ENCODE results near the gene CD226. TPM values are rescaled to one million over a fixed set of nuclear protein-coding genes. Genes with fewer than 3 reads are reported as not detected.
"Not testable (repeated sequence)": the region's sequence is repeated elsewhere in the genome, so short reads cannot be mapped to it uniquely, and the experiment has no call there.

Gene CD226
- total and polyA plus RNA-seq, 10 of the 15 experiments (the other 5 are each of a cell fraction or from before 2014, with no cell fraction given), result 12.9 to 68.8 (median 47.3) TPM

DNA sequence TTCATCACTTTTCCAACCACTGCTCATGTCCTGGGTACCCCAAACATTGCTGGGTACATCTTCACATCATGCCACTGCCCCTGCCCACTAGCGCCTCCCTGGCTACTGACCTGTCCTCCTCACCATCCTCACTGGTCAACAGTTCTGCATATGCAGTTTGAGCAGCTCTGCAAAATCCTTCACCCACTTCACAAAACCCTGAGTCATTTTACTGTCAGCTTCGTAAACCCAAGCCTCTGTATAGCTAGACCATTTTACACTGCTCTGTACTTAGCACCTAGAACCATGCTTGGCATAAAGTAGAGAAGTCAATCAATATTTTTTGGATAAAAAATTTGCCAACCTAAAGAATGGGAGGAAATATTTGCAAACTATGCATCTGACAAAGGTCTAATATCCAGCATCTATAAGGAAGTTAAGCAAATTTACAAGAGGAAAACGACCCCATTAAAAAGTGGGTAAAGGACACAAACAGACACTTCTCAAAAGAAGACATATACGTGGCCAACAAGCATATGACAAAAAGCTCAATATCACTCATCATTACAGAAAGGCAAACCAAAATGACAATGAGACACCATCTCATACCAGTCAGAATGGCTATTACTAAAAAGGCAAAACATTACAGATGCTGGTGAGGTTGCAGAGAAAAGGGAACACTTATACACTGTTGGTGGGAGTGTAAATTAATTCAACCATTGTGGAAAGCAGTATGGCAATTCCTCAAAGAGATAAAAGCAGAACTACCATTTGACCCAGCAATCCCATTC is 48.3 kb downstream of the CD226 start:
- peak; percentile 38 for TF ChIP-seq JUNB (IDR thresholded peaks at IDR 0.05)
- H3K27ac ChIP-seq (ENCODE audit: control insufficient read depth, insufficient read depth); H3K27me3 ChIP-seq (replicated peaks in 1 of 2; ENCODE audit: control insufficient read depth in 2 of 2, insufficient read depth in 2 of 2, low read length in 1 of 2); in situ Hi-C loops (cut with MboI); H3K4me2 ChIP-seq (ENCODE audit: control insufficient read depth, insufficient read depth); H3K9me3 ChIP-seq (replicated peaks; ENCODE audit: control insufficient read depth, insufficient read depth, low read length); H4K20me1 ChIP-seq (ENCODE audit: control insufficient read depth, insufficient read depth); BruUV-seq (replicated peaks); H3K9ac ChIP-seq (ENCODE audit: control insufficient read depth, insufficient read depth, low read length); FAIRE-seq; H2AFZ ChIP-seq (ENCODE audit: control insufficient read depth, low read depth, low read length); H3K4me3 ChIP-seq; DNase-seq (ENCODE audit: low read depth, low spot score): not testable (repeated sequence)
- WGBS (ENCODE audit: insufficient coverage, insufficient replicate concordance, low lambda C conversion rate, missing lambda C conversion rate), result 45% methylated on average over 4 of the region's 4 CpGs
- ChIA-PET CTCF (interaction anchor here (0.8 to 2.1 kb wide), 8 partner anchors 14 to 126 kb away, joined by 3 to 10 read pairs (median 6); no protein-coding TSS in a partner anchor), SMC1A (ENCODE audit: uncharacterized antibody, unreplicated experiment) (interaction anchor here (0.6 to 3.0 kb wide), 23 partner anchors 9 to 295 kb away, joined by 3 to 33 read pairs (median 4); no protein-coding TSS in a partner anchor), RAD21 (ENCODE audit: unreplicated experiment) (interaction anchor here (0.8 to 2.0 kb wide), 14 partner anchors 11 to 296 kb away, joined by 3 to 26 read pairs (median 4); partner anchors contain the start of gene CD226), POLR2A (interaction anchor here (0.7 to 2.5 kb wide), 6 partner anchors 14 to 81 kb away, joined by 3 to 9 read pairs (median 6); no protein-coding TSS in a partner anchor)
- peak; percentile 5 for ATAC-seq
- intact Hi-C loops (cut with micrococcal nuclease; ENCODE audit: unreplicated experiment), result loop anchor here (5.0 kb wide), 2 partner anchors 173 to 293 kb away; no protein-coding TSS in a partner anchor
- Histone ChIP-seq H3K79me2 (ENCODE audit: control insufficient read depth, insufficient read depth, low read length) (peaks cover 19% of the 10 kb centered on the region), H3K4me1 (ENCODE audit: control insufficient read depth, insufficient read depth, low read length) (peaks cover 31% of the 10 kb centered on the region), H3K36me3 (ENCODE audit: control insufficient read depth in 2 of 2, insufficient read depth in 2 of 2, low read length in 1 of 2) (peaks cover 6 to 14% of the 10 kb centered on the region in 2 experiments)

DNA sequence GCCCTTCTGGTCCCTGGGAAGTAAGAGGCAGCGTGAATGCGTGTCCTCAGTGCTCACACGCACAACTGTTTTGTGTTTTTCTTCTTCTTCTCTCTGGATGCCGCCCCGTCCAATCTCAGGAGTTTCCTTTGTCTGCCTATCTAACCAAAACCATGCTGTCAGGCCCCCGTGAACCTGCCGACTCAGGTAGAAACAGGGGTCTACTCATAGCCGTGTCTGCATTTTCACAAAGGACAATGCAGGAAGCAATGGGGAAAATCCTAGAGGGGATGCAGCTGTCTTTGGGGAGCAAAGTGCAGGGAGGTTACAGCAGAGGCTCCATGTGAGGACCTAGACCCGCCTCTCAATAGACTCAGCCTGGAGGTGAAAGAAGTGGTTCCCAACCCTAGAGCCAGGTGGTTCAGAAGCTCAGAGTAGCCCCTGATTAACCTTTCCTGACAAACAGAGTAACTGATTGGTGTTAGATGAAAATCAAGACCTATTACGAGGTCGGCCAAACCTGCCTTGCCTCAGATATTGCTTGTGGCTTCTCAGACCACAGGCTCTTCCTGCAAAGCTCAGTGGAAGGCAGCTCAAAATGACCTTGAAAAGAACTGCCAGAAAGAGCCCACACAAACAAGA is 49.3 kb downstream of the CD226 start:
- Histone ChIP-seq H3K4me2 (ENCODE audit: control insufficient read depth, insufficient read depth) (peak overlapping the region; percentile 61), H3K4me1 (ENCODE audit: control insufficient read depth, insufficient read depth, low read length) (peaks cover 31% of the 10 kb centered on the region), H3K27ac (ENCODE audit: control insufficient read depth, insufficient read depth) (peak overlapping the region; percentile 84), H3K9me3 (replicated peaks; ENCODE audit: control insufficient read depth, insufficient read depth, low read length) (no peaks in the 10 kb centered on the region; the same call in 1 of the 3 replicates), H3K36me3 (ENCODE audit: control insufficient read depth in 2 of 2, insufficient read depth in 2 of 2, low read length in 1 of 2) (peaks cover 6 to 14% of the 10 kb centered on the region in 2 experiments), H2AFZ (ENCODE audit: control insufficient read depth, low read depth, low read length) (peak overlapping the region; percentile 20; the same call in 1 of the 2 replicates), H3K79me2 (ENCODE audit: control insufficient read depth, insufficient read depth, low read length) (peaks cover 19% of the 10 kb centered on the region), H3K4me3 (peak overlapping the region; percentile 43; the same call in 1 of the 2 replicates), H4K20me1 (ENCODE audit: control insufficient read depth, insufficient read depth) (no peaks in the 10 kb centered on the region), H3K9ac (ENCODE audit: control insufficient read depth, insufficient read depth, low read length) (peak overlapping the region; percentile 37; the same call in 1 of the 2 replicates), H3K27me3 (replicated peaks in 1 of 2; ENCODE audit: control insufficient read depth in 2 of 2, insufficient read depth in 2 of 2, low read length in 1 of 2) (no peaks in the 10 kb centered on the region)
- 50% methylated on average over 11 of the region's 11 CpGs for WGBS (ENCODE audit: insufficient coverage, insufficient replicate concordance, low lambda C conversion rate, missing lambda C conversion rate)
- CTCF ChIA-PET, result interaction anchor here (0.8 to 2.1 kb wide), 10 partner anchors 13 to 131 kb away, joined by 3 to 10 read pairs (median 4); no protein-coding TSS in a partner anchor
- POLR2A ChIA-PET, result interaction anchor here (0.7 to 2.5 kb wide), 8 partner anchors 13 to 158 kb away, joined by 3 to 9 read pairs (median 5); no protein-coding TSS in a partner anchor
- BruUV-seq (replicated peaks), result no TSS peak
- ATAC-seq (peak; percentile 63), DNase-seq (ENCODE audit: low read depth, low spot score) (no peak), FAIRE-seq (no peak)
- SMC1A ChIA-PET (ENCODE audit: uncharacterized antibody, unreplicated experiment), result interaction anchor here (0.6 to 3.0 kb wide), 31 partner anchors 10 to 901 kb away, joined by 3 to 33 read pairs (median 4); partner anchors contain the start of gene CD226
- in situ Hi-C loops (cut with MboI), result no loop called here
- intact Hi-C loops (cut with micrococcal nuclease; ENCODE audit: unreplicated experiment), result loop anchor here (5.0 kb wide), 2 partner anchors 174 to 294 kb away; no protein-coding TSS in a partner anchor
- RAD21 ChIA-PET (ENCODE audit: unreplicated experiment), result interaction anchor here (0.5 to 2.1 kb wide), 24 partner anchors 10 to 297 kb away, joined by 3 to 26 read pairs (median 4); partner anchors contain the start of gene CD226
- peak; percentile 71 for TF ChIP-seq EED (IDR thresholded peaks at IDR 0.05; ENCODE audit: low read depth)
- peak; percentile 82 for TF ChIP-seq RUNX3 (IDR thresholded peaks at IDR 0.05; ENCODE audit: low read length)
- TF ChIP-seq, protein P1, sequence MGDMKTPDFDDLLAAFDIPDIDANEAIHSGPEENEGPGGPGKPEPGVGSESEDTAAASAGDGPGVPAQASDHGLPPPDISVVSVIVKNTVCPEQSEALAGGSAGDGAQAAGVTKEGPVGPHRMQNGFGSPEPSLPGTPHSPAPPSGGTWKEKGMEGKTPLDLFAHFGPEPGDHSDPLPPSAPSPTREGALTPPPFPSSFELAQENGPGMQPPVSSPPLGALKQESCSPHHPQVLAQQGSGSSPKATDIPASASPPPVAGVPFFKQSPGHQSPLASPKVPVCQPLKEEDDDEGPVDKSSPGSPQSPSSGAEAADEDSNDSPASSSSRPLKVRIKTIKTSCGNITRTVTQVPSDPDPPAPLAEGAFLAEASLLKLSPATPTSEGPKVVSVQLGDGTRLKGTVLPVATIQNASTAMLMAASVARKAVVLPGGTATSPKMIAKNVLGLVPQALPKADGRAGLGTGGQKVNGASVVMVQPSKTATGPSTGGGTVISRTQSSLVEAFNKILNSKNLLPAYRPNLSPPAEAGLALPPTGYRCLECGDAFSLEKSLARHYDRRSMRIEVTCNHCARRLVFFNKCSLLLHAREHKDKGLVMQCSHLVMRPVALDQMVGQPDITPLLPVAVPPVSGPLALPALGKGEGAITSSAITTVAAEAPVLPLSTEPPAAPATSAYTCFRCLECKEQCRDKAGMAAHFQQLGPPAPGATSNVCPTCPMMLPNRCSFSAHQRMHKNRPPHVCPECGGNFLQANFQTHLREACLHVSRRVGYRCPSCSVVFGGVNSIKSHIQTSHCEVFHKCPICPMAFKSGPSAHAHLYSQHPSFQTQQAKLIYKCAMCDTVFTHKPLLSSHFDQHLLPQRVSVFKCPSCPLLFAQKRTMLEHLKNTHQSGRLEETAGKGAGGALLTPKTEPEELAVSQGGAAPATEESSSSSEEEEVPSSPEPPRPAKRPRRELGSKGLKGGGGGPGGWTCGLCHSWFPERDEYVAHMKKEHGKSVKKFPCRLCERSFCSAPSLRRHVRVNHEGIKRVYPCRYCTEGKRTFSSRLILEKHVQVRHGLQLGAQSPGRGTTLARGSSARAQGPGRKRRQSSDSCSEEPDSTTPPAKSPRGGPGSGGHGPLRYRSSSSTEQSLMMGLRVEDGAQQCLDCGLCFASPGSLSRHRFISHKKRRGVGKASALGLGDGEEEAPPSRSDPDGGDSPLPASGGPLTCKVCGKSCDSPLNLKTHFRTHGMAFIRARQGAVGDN (IDR thresholded peaks at IDR 0.05), result 0 out of 2 replicates have a peak, but pooled peaks have one; percentile 12
- peak; percentile 65; the same call in 1 of the 2 replicates for TF ChIP-seq CBFB (IDR thresholded peaks at IDR 0.05; ENCODE audit: low read depth)
- TF ChIP-seq ESRRA (IDR thresholded peaks at IDR 0.05; ENCODE audit: low read length), result peak; percentile 77; the same call in 1 of the 2 replicates
- TF ChIP-seq TCF12 (IDR thresholded peaks at IDR 0.05; ENCODE audit: low read depth, low read length), result no peak
- TF ChIP-seq POU2F2 (IDR thresholded peaks at IDR 0.05; ENCODE audit: borderline replicate concordance, low read depth, low read length), result no peak
- TF ChIP-seq BCL11A (IDR thresholded peaks at IDR 0.05; ENCODE audit: low read depth, low read length), result 0 out of 2 replicates have a peak, but pooled peaks have one; percentile 32
- peak; percentile 2; the same call in 1 of the 2 replicates for TF ChIP-seq IKZF1 (conservative IDR thresholded peaks at IDR 0.05)
